ENCODE measurements around the gene P2RX7.

The P2RX7 gene

DNA sequence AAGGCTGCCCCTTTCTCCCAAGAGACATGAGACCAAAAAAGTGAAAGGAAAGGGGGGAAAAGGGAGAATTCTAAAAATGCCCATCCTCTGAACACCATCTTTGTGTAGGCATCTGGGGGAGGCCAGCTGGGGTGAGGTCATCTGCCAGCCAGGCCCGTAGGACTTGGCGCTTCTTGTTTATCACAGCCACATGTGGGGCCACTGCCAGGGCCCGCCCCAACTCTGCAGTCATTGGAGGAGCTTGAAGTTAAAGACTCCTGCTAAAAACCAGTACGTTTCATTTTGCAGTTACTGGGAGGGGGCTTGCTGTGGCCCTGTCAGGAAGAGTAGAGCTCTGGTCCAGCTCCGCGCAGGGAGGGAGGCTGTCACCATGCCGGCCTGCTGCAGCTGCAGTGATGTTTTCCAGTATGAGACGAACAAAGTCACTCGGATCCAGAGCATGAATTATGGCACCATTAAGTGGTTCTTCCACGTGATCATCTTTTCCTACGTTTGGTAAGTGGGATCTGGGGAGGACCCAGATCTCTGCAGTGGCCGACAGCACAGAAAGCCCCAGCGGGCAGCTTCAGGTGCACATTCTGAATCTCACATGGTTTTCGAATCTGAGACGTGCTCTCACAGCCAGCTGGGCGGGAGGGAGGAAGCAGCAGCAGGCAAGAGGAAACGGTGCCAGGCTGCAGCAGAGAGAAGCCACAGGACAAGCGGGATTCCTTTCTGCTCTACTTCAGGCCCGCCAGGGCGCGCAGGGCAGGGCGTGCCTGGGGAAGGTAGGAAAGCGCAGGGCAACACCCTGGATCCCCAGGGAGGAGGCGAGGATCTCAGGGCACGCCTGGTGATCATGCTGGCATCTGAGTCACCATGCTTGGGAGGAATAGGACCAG lies at the start of gene P2RX7:
Gene P2RX7, plus strand, starts transcription at position 276 of the 881 bp plus-strand sequence. Its CDS starts 95 bp downstream, at position 371.
- TF ChIP-seq, protein P1, sequence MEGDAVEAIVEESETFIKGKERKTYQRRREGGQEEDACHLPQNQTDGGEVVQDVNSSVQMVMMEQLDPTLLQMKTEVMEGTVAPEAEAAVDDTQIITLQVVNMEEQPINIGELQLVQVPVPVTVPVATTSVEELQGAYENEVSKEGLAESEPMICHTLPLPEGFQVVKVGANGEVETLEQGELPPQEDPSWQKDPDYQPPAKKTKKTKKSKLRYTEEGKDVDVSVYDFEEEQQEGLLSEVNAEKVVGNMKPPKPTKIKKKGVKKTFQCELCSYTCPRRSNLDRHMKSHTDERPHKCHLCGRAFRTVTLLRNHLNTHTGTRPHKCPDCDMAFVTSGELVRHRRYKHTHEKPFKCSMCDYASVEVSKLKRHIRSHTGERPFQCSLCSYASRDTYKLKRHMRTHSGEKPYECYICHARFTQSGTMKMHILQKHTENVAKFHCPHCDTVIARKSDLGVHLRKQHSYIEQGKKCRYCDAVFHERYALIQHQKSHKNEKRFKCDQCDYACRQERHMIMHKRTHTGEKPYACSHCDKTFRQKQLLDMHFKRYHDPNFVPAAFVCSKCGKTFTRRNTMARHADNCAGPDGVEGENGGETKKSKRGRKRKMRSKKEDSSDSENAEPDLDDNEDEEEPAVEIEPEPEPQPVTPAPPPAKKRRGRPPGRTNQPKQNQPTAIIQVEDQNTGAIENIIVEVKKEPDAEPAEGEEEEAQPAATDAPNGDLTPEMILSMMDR (IDR thresholded peaks at IDR 0.05; ENCODE audit: poor library complexity, severe bottlenecking) = peak; percentile 11
- Histone ChIP-seq H3K27me3 (ENCODE audit: insufficient read depth, poor library complexity, severe bottlenecking) (no peaks in the 10 kb centered on the region), H3K4me3 (ENCODE audit: severe bottlenecking) (no peak within 1 kb of the TSS), H3K4me1 (ENCODE audit: insufficient read depth, poor library complexity, severe bottlenecking) (peaks cover 13% of the 10 kb centered on the region), H3K36me3 (ENCODE audit: low read depth) (no peaks in the 10 kb centered on the region), H3K9me3 (ENCODE audit: severe bottlenecking) (no peaks in the 10 kb centered on the region), H3K27ac (ENCODE audit: poor library complexity, severe bottlenecking) (peak within 1 kb of the TSS; percentile 7)
- DNase-seq (ENCODE audit: low spot score) (peak; percentile 88), ATAC-seq (ENCODE audit: low read depth) (peak; percentile 100)

DNA sequence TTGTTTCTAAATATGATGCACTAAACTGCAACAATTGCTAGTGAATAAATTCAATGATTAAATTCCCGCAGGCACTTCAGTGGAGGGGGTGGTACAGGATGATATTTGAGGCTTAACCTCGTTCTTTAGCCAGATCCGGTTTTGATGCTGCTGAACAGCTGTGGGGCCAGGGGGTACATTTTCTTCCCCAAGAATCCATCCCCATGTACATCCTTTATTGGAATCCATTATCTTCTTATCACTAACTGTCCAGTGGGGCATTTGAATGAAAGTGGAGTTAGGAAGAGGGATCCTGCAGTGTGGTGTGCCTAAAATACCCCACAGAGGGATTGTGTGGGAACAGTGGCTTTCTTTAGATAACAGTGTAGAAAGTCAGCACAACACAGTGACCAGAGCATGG lies 48.4 kb upstream of the P2RX7 start:
- no peak for ATAC-seq (ENCODE audit: low read depth)
- Histone ChIP-seq H3K4me3 (ENCODE audit: severe bottlenecking) (no peak overlapping the region), H3K4me1 (ENCODE audit: insufficient read depth, poor library complexity, severe bottlenecking) (no peaks in the 10 kb centered on the region), H3K27me3 (ENCODE audit: insufficient read depth, poor library complexity, severe bottlenecking) (no peaks in the 10 kb centered on the region), H3K9me3 (ENCODE audit: severe bottlenecking) (no peaks in the 10 kb centered on the region), H3K36me3 (ENCODE audit: low read depth) (no peaks in the 10 kb centered on the region), H3K27ac (ENCODE audit: poor library complexity, severe bottlenecking) (no peak overlapping the region)
- TF ChIP-seq, protein P1 (IDR thresholded peaks at IDR 0.05; ENCODE audit: poor library complexity, severe bottlenecking) = no peak
- no peak for DNase-seq (ENCODE audit: low spot score)

DNA sequence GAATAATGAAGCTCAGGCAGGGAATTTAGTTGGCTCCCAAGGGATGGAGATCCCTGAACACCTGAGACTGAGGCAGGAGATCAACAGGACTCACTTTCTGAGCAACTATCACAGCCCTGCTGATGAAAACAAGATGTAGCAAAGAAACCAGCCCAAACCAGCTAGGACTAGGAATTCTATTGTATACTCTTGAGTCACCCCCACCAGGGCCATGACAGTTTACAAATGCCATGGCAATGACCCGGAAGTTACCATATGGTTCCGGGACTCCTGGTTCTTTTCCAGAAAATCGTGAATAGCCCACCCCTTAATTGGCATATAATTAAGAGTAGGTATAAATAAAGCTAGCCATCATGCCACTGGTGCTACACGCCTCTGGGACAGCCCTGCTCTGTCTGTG lies 47.6 kb upstream of the P2RX7 start:
- TF ChIP-seq, protein P1 (IDR thresholded peaks at IDR 0.05; ENCODE audit: poor library complexity, severe bottlenecking) = no peak
- DNase-seq (ENCODE audit: low spot score) (no peak), ATAC-seq (ENCODE audit: low read depth) (no peak)
- H3K36me3 ChIP-seq (ENCODE audit: low read depth) = no peaks in the 10 kb centered on the region
- H3K27ac ChIP-seq (ENCODE audit: poor library complexity, severe bottlenecking) = no peak overlapping the region
- no peaks in the 10 kb centered on the region for H3K27me3 ChIP-seq (ENCODE audit: insufficient read depth, poor library complexity, severe bottlenecking)
- no peaks in the 10 kb centered on the region for H3K9me3 ChIP-seq (ENCODE audit: severe bottlenecking)
- no peaks in the 10 kb centered on the region for H3K4me1 ChIP-seq (ENCODE audit: insufficient read depth, poor library complexity, severe bottlenecking)
- H3K4me3 ChIP-seq (ENCODE audit: severe bottlenecking) = no peak overlapping the region

DNA sequence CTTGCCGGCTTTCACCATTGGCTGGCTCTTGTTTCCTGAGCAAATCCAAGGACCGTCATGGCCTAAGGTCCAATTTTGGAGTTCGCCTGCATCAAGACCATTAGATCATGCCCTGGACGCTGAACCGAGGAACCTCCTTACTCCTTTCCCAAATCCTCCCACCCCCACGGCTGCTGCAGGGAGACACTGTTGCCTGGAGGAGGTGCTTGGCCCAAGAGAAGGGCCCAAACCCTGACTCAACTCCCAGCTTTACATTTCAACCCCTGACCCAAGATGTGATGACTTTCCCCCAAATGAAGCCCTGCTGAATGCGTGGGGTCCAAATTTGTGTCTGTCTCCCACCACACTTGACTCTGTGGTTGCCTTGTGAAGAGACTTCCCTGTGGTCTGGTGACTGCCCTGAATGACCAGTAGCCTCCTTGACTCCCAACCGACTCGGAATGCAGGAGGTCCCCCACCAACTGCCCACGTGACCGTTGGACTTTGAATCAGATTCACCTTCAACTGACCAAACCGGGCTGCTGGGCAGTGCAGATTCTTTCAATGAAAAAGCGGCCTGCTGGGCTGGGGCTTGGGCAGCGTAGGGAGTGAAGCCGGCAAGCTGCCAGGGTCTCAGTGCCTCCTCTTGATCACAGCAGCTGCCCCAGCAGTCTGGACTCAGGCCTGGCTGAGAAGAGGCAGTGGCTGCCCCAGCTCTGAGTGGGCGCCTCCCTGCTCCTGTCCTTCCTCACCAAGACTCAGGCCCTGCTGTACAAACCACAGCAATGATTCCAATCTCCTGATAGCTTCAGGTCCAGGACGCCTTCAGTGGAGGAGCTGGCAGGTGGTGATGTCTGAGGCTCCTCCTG lies 46.9 kb upstream of the P2RX7 start:
- no peak for DNase-seq (ENCODE audit: low spot score)
- no peaks in the 10 kb centered on the region for H3K36me3 ChIP-seq (ENCODE audit: low read depth)
- TF ChIP-seq, protein P1 (IDR thresholded peaks at IDR 0.05; ENCODE audit: poor library complexity, severe bottlenecking) = no peak
- H3K4me3 ChIP-seq (ENCODE audit: severe bottlenecking) = no peak overlapping the region
- no peak for ATAC-seq (ENCODE audit: low read depth)
- no peaks in the 10 kb centered on the region for H3K27me3 ChIP-seq (ENCODE audit: insufficient read depth, poor library complexity, severe bottlenecking)
- no peaks in the 10 kb centered on the region for H3K9me3 ChIP-seq (ENCODE audit: severe bottlenecking)
- H3K4me1 ChIP-seq (ENCODE audit: insufficient read depth, poor library complexity, severe bottlenecking) = no peaks in the 10 kb centered on the region
- no peak overlapping the region for H3K27ac ChIP-seq (ENCODE audit: poor library complexity, severe bottlenecking)

All from RWPE2 (cell line).